A673 (cell line): ENCODE measurements around the gene CACNA1G. TPM values are rescaled to one million over a fixed set of nuclear protein-coding genes. Genes with fewer than 3 reads are reported as not detected.

Experiments used
- BruUV-seq: library from RNA; stranded (reverse); fragments of 400-500 nt; replicated peaks from 2 replicates; lab custom pipeline; 2021; lab: Mats Ljungman, UMichigan
- CTCF ChIA-PET: fragments of 300-600 bp; sonication (Branson Sonifier 250); formaldehyde crosslinking; loops from one replicate; lab custom pipeline; 2022; ENCODE audit warnings: antibody characterized with exemption; lab: Charles Lee
- POLR2A ChIA-PET: fragments of 300-600 bp; sonication (Branson Sonifier 250); formaldehyde crosslinking; loops from one replicate; lab custom pipeline; 2022; ENCODE audit warnings: antibody characterized with exemption; ENCODE audit not compliant: low non-redundant PET; lab: Charles Lee
- DNase-seq: peaks from one replicate; pipeline ENCODE4 v3.0.0-alpha.2; 2015; ENCODE audit warnings: low spot score
- H3K27ac ChIP-seq: fragments of 200-600 bp; sonication (generic); 2 replicates; pipeline ENCODE4 v1.5.1; 2016; ENCODE audit warnings: mixed run types, low read depth, mild to moderate bottlenecking, mixed read lengths, antibody characterized with exemption, low read length; ENCODE audit not compliant: poor library complexity, severe bottlenecking
- H3K27me3 ChIP-seq: fragments of 200-600 bp; sonication (generic); replicated peaks from 2 replicates; pipeline ENCODE4 v1.6.1; 2017; ENCODE audit warnings: mixed run types, low read depth, mild to moderate bottlenecking, mixed read lengths, antibody characterized with exemption, low read length; ENCODE audit not compliant: insufficient read depth, poor library complexity
- H3K36me3 ChIP-seq: fragments of 200-600 bp; sonication (generic); 2 replicates; pipeline ENCODE4 v1.6.1; 2016; ENCODE audit warnings: mixed run types, mild to moderate bottlenecking, mixed read lengths, antibody characterized with exemption, low read length; ENCODE audit not compliant: insufficient read depth, poor library complexity, severe bottlenecking
- H3K4me1 ChIP-seq: fragments of 200-600 bp; sonication (generic); 2 replicates; pipeline ENCODE4 v1.6.1; 2017; ENCODE audit warnings: mixed run types, mild to moderate bottlenecking, mixed read lengths, antibody characterized with exemption, low read length; ENCODE audit not compliant: insufficient read depth, poor library complexity, severe bottlenecking
- H3K4me3 ChIP-seq: fragments of 200-600 bp; sonication (generic); 2 replicates; pipeline ENCODE4 v1.5.1; 2016; ENCODE audit warnings: low read depth, mixed run types, mild to moderate bottlenecking, mixed read lengths, low read length; ENCODE audit not compliant: poor library complexity, severe bottlenecking
- H3K9me3 ChIP-seq: fragments of 200-600 bp; sonication (generic); 2 replicates; pipeline ENCODE4 v1.6.1; 2016; ENCODE audit warnings: mixed run types, low read depth, mild to moderate bottlenecking, mixed read lengths, antibody characterized with exemption, low read length; ENCODE audit not compliant: poor library complexity, severe bottlenecking
- EZH2 ChIP-seq: fragments of 200-600 bp; sonication (generic); IDR thresholded peaks from 2 replicates; pipeline ENCODE4 v1.6.1; 2017; ENCODE audit warnings: borderline replicate concordance, low read depth, mild to moderate bottlenecking, mixed read lengths, antibody characterized with exemption, low read length; ENCODE audit not compliant: poor library complexity, severe bottlenecking
- intact Hi-C: fragments of 100-400 bp; cut with micrococcal nuclease; formaldehyde crosslinking; loops from one replicate; pipeline ENCODE4 v1.10.0; 2022; ENCODE audit not compliant: unreplicated experiment
- total RNA-seq: library from RNA; stranded (reverse); gene quantifications from 2 replicates; pipeline ENCODE4 v1.2.3, GENCODE V29; 2021
- TF ChIP-seq, protein P1 (sequence below): fragments of 300-800, 200-600 bp; sonication (generic); conservative IDR thresholded peaks from 2 replicates; pipeline ENCODE4 v1.5.1; 2017; ENCODE audit warnings: low read depth, mild to moderate bottlenecking, antibody characterized with exemption, low read length, moderate library complexity, mixed read lengths

CACNA1G gene
- total RNA-seq, 1 experiment from 2014 or later: 7.1 TPM

- Histone ChIP-seq H3K4me3 (no peak overlapping the region), H3K27ac (no peak overlapping the region), H3K36me3 (no peaks in the 10 kb centered on the region), H3K27me3 (no peaks in the 10 kb centered on the region), H3K9me3 (no peaks in the 10 kb centered on the region), H3K4me1 (peaks cover 3% of the 10 kb centered on the region)
- DNase-seq: no peak
- intact Hi-C loops: no loop called here
- CTCF ChIA-PET: no interaction called here
- POLR2A ChIA-PET: no interaction called here
- no peak for TF ChIP-seq EZH2
- TF ChIP-seq, protein P1, sequence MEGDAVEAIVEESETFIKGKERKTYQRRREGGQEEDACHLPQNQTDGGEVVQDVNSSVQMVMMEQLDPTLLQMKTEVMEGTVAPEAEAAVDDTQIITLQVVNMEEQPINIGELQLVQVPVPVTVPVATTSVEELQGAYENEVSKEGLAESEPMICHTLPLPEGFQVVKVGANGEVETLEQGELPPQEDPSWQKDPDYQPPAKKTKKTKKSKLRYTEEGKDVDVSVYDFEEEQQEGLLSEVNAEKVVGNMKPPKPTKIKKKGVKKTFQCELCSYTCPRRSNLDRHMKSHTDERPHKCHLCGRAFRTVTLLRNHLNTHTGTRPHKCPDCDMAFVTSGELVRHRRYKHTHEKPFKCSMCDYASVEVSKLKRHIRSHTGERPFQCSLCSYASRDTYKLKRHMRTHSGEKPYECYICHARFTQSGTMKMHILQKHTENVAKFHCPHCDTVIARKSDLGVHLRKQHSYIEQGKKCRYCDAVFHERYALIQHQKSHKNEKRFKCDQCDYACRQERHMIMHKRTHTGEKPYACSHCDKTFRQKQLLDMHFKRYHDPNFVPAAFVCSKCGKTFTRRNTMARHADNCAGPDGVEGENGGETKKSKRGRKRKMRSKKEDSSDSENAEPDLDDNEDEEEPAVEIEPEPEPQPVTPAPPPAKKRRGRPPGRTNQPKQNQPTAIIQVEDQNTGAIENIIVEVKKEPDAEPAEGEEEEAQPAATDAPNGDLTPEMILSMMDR: no peak
- no TSS peak for BruUV-seq
Observed at GRCh38 chr17:50656509-50656908, 96.0 kb downstream of the CACNA1G start.

GRCh38 chr17:50657054-50657453, 96.5 kb downstream of the CACNA1G start:
- Histone ChIP-seq H3K27ac (no peak overlapping the region), H3K36me3 (no peaks in the 10 kb centered on the region), H3K9me3 (no peaks in the 10 kb centered on the region), H3K4me1 (peaks cover 9% of the 10 kb centered on the region), H3K4me3 (no peak overlapping the region), H3K27me3 (no peaks in the 10 kb centered on the region)
- intact Hi-C loops: no loop called here
- ChIA-PET POLR2A (no interaction called here), CTCF (no interaction called here)
- no TSS peak for BruUV-seq
- DNase-seq: no peak
- TF ChIP-seq, protein P1: no peak
- no peak for TF ChIP-seq EZH2

GRCh38 chr17:50657627-50658026, 97.1 kb downstream of the CACNA1G start:
- H3K9me3 ChIP-seq: no peaks in the 10 kb centered on the region
- H3K36me3 ChIP-seq: no peaks in the 10 kb centered on the region
- intact Hi-C loops: no loop called here
- CTCF ChIA-PET: no interaction called here
- POLR2A ChIA-PET: no interaction called here
- TF ChIP-seq EZH2: no peak
- TF ChIP-seq, protein P1: no peak
- no peaks in the 10 kb centered on the region for H3K27me3 ChIP-seq
- no peak for DNase-seq
- peaks cover 9% of the 10 kb centered on the region for H3K4me1 ChIP-seq
- H3K4me3 ChIP-seq: no peak overlapping the region
- BruUV-seq: no TSS peak
- no peak overlapping the region for H3K27ac ChIP-seq
